ENCODE results near the gene IARS1. TPM values are rescaled to one million over a fixed set of nuclear protein-coding genes. Genes with fewer than 3 reads are reported as not detected.

The IARS1 gene
- total and polyA plus RNA-seq, 2 of the 13 experiments (the other 11 are each of a cell fraction or from before 2014, with no cell fraction given): 55.9 to 185 TPM

DNA sequence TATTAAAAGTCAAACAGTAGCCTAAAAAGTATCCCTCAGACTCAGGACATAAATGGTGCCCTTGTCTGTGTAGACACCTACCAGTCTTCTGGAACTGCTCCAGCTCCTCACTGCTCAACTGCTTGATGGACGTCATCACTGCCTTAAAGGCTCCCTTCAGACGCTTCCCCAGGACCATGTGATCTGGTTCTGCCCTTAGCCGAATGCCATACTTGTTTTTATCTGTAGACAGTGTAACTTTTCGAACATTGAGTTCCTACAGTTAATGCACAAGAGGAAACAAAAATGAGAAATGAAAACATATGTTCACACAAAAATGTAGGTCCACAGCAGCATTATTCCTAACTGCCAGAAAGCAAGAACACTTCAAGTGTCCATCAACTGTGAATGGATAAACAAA, 46.2 kb downstream of the IARS1 start:
- Histone ChIP-seq H3K36me3 (replicated peaks in 1 of 2; ENCODE audit: control insufficient read depth in 1 of 2, insufficient read depth in 2 of 2, low read length in 2 of 2) (peaks cover 48 to 89% of the 10 kb centered on the region in 2 experiments), H4K20me1 (ENCODE audit: insufficient read depth, low read length) (peaks cover 17% of the 10 kb centered on the region), H2AFZ (ENCODE audit: low read length) (no peak overlapping the region), H3K4me2 (ENCODE audit: low read depth, low read length) (no peak overlapping the region), H3K4me1 (ENCODE audit: insufficient read depth, low read length) (peaks cover 23% of the 10 kb centered on the region), H3K27ac (ENCODE audit: extremely low read length, insufficient read depth, low read length) (no peak overlapping the region), H3K27me3 (ENCODE audit: control insufficient read depth in 1 of 2, insufficient read depth in 2 of 2, low read length in 2 of 2) (no peaks in the 10 kb centered on the region), H3K4me3 (replicated peaks in 1 of 3; ENCODE audit: insufficient read depth in 1 of 3, low read depth in 2 of 3, low read length in 3 of 3) (no peak overlapping the region), H3K79me2 (ENCODE audit: insufficient read depth, low read length) (peaks cover 2% of the 10 kb centered on the region), H3K9me3 (ENCODE audit: low read length) (no peaks in the 10 kb centered on the region), H3K9ac (ENCODE audit: insufficient read depth, low read depth, low read length) (no peak overlapping the region)
- intact Hi-C loops (cut with micrococcal nuclease; ENCODE audit: unreplicated experiment) (no loop called here), in situ Hi-C loops (cut with HindIII; ENCODE audit: extremely low pct_ligation_motif_present, low pct_unique_long_range_greater_than_20kb) (loop anchor here (10.0 kb wide), 2 partner anchors 102 to 198 kb away; no protein-coding TSS in a partner anchor)
- POLR2A ChIA-PET: no interaction called here
- CTCF ChIA-PET (ENCODE audit: low intra/inter-chr PET ratio, low total read pairs): no interaction called here
- DNase-seq (ENCODE audit: low spot score) (no peak), FAIRE-seq (peak; percentile 4), ATAC-seq (no peak)
- 99% methylated on average over 4 of the region's 4 CpGs for WGBS (ENCODE audit: low lambda C conversion rate)
- BruUV-seq (replicated peaks): no TSS peak
- no peak for TF ChIP-seq MTF1 (CRISPR knock-in tag; IDR thresholded peaks at IDR 0.05)
- TF ChIP-seq RBM22 (optimal IDR thresholded peaks at IDR 0.05; ENCODE audit: low read length): peak; percentile 61
- TF ChIP-seq ZNF639 (CRISPR knock-in tag; conservative IDR thresholded peaks at IDR 0.05): no peak

DNA sequence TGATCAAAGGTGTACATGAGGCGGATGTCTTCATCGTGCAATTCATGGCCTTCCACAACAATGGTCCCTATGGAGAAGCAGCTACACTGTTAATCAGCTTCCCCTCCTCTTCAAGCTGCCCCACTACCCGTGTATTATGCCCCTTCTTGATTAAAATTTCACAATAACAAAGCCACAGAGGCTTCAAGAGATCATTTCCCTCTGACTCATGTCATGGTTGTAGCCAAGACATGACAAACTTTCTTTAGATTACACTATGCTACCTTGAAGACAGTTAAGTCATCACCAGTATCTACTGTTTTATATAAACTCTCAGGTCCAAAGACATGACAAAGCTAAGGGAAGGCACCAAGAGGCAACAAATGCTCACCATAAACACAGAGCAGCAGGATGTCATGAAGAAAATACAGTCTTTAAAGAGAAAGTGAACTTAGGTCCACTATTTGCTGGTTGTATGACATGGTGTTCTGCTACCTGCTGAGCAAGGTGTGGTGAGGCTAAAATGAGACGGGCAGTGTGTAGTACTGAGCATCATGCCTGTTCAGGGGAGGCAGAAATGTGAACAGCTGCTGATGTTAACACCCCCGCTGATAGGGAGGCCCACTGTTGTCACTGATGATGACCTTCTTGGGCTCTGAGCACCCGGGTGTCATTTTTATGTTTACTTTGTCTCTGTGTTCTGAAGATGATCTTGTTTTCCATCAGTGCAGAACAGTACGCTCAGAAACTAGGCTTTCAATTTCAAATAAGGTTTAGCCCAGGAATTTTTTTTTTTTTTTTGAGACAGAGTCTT, 48.3 kb downstream of the IARS1 start:
- intact Hi-C loops (cut with micrococcal nuclease; ENCODE audit: unreplicated experiment): no loop called here
- 88% methylated on average over 7 of the region's 7 CpGs for WGBS (ENCODE audit: low lambda C conversion rate)
- H3K4me1 ChIP-seq (ENCODE audit: insufficient read depth, low read length): peaks cover 23% of the 10 kb centered on the region
- ATAC-seq: no peak
- ChIA-PET CTCF (ENCODE audit: low intra/inter-chr PET ratio, low total read pairs) (no interaction called here), POLR2A (interaction anchor here (0.8 kb wide), 1 partner anchor 105 kb away, joined by 3 read pairs; no protein-coding TSS in a partner anchor)
- H3K36me3 ChIP-seq (replicated peaks in 1 of 2; ENCODE audit: control insufficient read depth in 1 of 2, insufficient read depth in 2 of 2, low read length in 2 of 2): peaks cover 43 to 86% of the 10 kb centered on the region in 2 experiments
- H3K79me2 ChIP-seq (ENCODE audit: insufficient read depth, low read length): peaks cover 2% of the 10 kb centered on the region
- no TSS peak for BruUV-seq (replicated peaks)
- in situ Hi-C loops (cut with HindIII; ENCODE audit: extremely low pct_ligation_motif_present, low pct_unique_long_range_greater_than_20kb): loop anchor here (10.0 kb wide), 2 partner anchors 100 to 200 kb away; no protein-coding TSS in a partner anchor
- TF ChIP-seq POLR2G (IDR thresholded peaks at IDR 0.05; ENCODE audit: low read depth, low read length) (0 out of 2 replicates have a peak, but pooled peaks have one; percentile 32), ZNF576 (CRISPR knock-in tag; IDR thresholded peaks at IDR 0.05) (no peak)
- no peak overlapping the region for H3K9ac ChIP-seq (ENCODE audit: insufficient read depth, low read depth, low read length)
- H3K27ac ChIP-seq (ENCODE audit: extremely low read length, insufficient read depth, low read length): no peak overlapping the region
- no peak overlapping the region for H2AFZ ChIP-seq (ENCODE audit: low read length)
- no peak overlapping the region for H3K4me3 ChIP-seq (replicated peaks in 1 of 3; ENCODE audit: insufficient read depth in 1 of 3, low read depth in 2 of 3, low read length in 3 of 3)
- FAIRE-seq: no peak
- DNase-seq (ENCODE audit: low spot score): no peak
- H3K27me3 ChIP-seq (ENCODE audit: control insufficient read depth in 1 of 2, insufficient read depth in 2 of 2, low read length in 2 of 2): no peaks in the 10 kb centered on the region
- no peak overlapping the region for H3K4me2 ChIP-seq (ENCODE audit: low read depth, low read length)
- no peaks in the 10 kb centered on the region for H3K9me3 ChIP-seq (ENCODE audit: low read length)
- H4K20me1 ChIP-seq (ENCODE audit: insufficient read depth, low read length): peaks cover 17% of the 10 kb centered on the region

Small RNA genes lying within 50 kb of the gene (microRNA-seq; reads per million reads assigned to microRNA genes)
- gene MIR3651: 1.0 reads per million

Small RNA genes lying within 50 kb of the gene (small RNA-seq; reads per million reads assigned to genes)
- 0 reads per million in 3 experiments for gene MIR3651 (ENCODE audit: insufficient read depth in 2 of 3, insufficient read length in 3 of 3, low read depth in 2 of 3, low replicate concordance in 1 of 3)
- gene SNORA84 (ENCODE audit: insufficient read depth in 2 of 3, insufficient read length in 3 of 3, low read depth in 2 of 3, low replicate concordance in 1 of 3): 3.9 to 70.6 (median 13.0) reads per million in 3 experiments

Other genes starting within 250 kb of the IARS1 start
- gene SPTLC1, start 178.3 kb downstream of the IARS1 start, total RNA-seq (2016; rRNA removed; fragmentation: Illumina TruSeq; extraction: Trizol): 44.4 and 72.5 TPM in 2 replicates
- gene SPTLC1, start 178.3 kb downstream of the IARS1 start, polyA plus RNA-seq (2011; rRNA removed): 47.7 and 56.2 TPM in 2 replicates
- gene NOL8, start 31.7 kb upstream of the IARS1 start, total RNA-seq (2016; rRNA removed; fragmentation: Illumina TruSeq; extraction: Trizol): 35.4 and 36.3 TPM in 2 replicates
- gene NOL8, start 31.7 kb upstream of the IARS1 start, polyA plus RNA-seq (2011; rRNA removed): 11.3 and 12.8 TPM in 2 replicates
- gene CENPP, start 32.3 kb upstream of the IARS1 start, total RNA-seq (2016; rRNA removed; fragmentation: Illumina TruSeq; extraction: Trizol): 11.0 and 11.4 TPM in 2 replicates
- 1.2 and 2.0 TPM in 2 replicates for gene CENPP, start 32.3 kb upstream of the IARS1 start, polyA plus RNA-seq (2011; rRNA removed)
- not detected in 2 replicates for gene OGN, start 110.9 kb upstream of the IARS1 start, total RNA-seq (2016; rRNA removed; fragmentation: Illumina TruSeq; extraction: Trizol)
- gene OGN, start 110.9 kb upstream of the IARS1 start, polyA plus RNA-seq (2011; rRNA removed): not detected in 2 replicates
- not detected in 2 replicates for gene OMD, start 130.8 kb upstream of the IARS1 start, total RNA-seq (2016; rRNA removed; fragmentation: Illumina TruSeq; extraction: Trizol)
- not detected in 2 replicates for gene OMD, start 130.8 kb upstream of the IARS1 start, polyA plus RNA-seq (2011; rRNA removed)
- gene ASPN, start 188.8 kb upstream of the IARS1 start, total RNA-seq (2016; rRNA removed; fragmentation: Illumina TruSeq; extraction: Trizol): not detected in 2 replicates
- gene ASPN, start 188.8 kb upstream of the IARS1 start, polyA plus RNA-seq (2011; rRNA removed): not detected in 2 replicates
- gene ECM2, start 242.3 kb upstream of the IARS1 start, total RNA-seq (2016; rRNA removed; fragmentation: Illumina TruSeq; extraction: Trizol): not detected in 2 replicates
- 0.37 and 0.67 TPM in 2 replicates for gene ECM2, start 242.3 kb upstream of the IARS1 start, polyA plus RNA-seq (2011; rRNA removed)